ENCODE measurements around the gene DLST.

Gene DLST

DNA sequence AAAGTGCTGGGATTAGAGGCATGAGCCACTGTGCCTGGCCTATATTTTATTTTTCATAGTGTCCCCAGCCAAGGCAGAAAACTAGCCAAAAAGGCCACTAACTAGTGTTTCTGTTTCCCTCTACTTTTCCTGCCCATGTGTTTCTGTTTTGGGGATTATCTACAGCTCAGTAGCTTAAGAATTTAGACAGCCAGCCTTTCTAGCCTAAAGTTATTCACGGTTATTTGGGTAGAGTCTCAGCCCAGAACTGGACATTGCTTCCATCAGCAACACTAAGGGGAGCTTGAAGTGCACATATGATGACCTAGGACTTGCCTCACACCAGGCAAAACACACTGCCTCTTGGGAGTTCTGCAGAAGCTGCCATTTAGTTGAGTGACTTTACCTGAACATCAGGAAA, 23.7 kb upstream of the DLST start:
- no peak for ATAC-seq
- TF ChIP-seq RARB (CRISPR knock-in tag; IDR thresholded peaks at IDR 0.05) (no peak), GLIS3 (CRISPR knock-in tag; IDR thresholded peaks at IDR 0.05) (no peak), ZC3H10 (CRISPR knock-in tag; IDR thresholded peaks at IDR 0.05) (no peak), SNAI2 (CRISPR knock-in tag; IDR thresholded peaks at IDR 0.05) (no peak), ZNF8 (CRISPR knock-in tag; IDR thresholded peaks at IDR 0.05) (no peak), TCF4 (CRISPR knock-in tag; IDR thresholded peaks at IDR 0.05; ENCODE audit: borderline replicate concordance) (no peak), ISL1 (CRISPR knock-in tag; IDR thresholded peaks at IDR 0.05) (no peak), PPARA (CRISPR knock-in tag; IDR thresholded peaks at IDR 0.05; ENCODE audit: borderline replicate concordance) (no peak), ESRRG (CRISPR knock-in tag; IDR thresholded peaks at IDR 0.05) (no peak), ZNF565 (CRISPR knock-in tag; conservative IDR thresholded peaks at IDR 0.05; ENCODE audit: low read depth) (no peak), ZFP30 (CRISPR knock-in tag; IDR thresholded peaks at IDR 0.05) (no peak)
- TF ChIP-seq, protein P1, sequence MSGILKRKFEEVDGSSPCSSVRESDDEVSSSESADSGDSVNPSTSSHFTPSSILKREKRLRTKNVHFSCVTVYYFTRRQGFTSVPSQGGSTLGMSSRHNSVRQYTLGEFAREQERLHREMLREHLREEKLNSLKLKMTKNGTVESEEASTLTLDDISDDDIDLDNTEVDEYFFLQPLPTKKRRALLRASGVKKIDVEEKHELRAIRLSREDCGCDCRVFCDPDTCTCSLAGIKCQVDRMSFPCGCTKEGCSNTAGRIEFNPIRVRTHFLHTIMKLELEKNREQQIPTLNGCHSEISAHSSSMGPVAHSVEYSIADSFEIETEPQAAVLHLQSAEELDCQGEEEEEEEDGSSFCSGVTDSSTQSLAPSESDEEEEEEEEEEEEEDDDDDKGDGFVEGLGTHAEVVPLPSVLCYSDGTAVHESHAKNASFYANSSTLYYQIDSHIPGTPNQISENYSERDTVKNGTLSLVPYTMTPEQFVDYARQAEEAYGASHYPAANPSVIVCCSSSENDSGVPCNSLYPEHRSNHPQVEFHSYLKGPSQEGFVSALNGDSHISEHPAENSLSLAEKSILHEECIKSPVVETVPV (CRISPR knock-in tag; IDR thresholded peaks at IDR 0.05) = no peak
- TF ChIP-seq, protein P2, sequence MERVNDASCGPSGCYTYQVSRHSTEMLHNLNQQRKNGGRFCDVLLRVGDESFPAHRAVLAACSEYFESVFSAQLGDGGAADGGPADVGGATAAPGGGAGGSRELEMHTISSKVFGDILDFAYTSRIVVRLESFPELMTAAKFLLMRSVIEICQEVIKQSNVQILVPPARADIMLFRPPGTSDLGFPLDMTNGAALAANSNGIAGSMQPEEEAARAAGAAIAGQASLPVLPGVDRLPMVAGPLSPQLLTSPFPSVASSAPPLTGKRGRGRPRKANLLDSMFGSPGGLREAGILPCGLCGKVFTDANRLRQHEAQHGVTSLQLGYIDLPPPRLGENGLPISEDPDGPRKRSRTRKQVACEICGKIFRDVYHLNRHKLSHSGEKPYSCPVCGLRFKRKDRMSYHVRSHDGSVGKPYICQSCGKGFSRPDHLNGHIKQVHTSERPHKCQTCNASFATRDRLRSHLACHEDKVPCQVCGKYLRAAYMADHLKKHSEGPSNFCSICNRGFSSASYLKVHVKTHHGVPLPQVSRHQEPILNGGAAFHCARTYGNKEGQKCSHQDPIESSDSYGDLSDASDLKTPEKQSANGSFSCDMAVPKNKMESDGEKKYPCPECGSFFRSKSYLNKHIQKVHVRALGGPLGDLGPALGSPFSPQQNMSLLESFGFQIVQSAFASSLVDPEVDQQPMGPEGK (CRISPR knock-in tag; IDR thresholded peaks at IDR 0.05; ENCODE audit: borderline replicate concordance) = no peak
- TF ChIP-seq, protein P3, sequence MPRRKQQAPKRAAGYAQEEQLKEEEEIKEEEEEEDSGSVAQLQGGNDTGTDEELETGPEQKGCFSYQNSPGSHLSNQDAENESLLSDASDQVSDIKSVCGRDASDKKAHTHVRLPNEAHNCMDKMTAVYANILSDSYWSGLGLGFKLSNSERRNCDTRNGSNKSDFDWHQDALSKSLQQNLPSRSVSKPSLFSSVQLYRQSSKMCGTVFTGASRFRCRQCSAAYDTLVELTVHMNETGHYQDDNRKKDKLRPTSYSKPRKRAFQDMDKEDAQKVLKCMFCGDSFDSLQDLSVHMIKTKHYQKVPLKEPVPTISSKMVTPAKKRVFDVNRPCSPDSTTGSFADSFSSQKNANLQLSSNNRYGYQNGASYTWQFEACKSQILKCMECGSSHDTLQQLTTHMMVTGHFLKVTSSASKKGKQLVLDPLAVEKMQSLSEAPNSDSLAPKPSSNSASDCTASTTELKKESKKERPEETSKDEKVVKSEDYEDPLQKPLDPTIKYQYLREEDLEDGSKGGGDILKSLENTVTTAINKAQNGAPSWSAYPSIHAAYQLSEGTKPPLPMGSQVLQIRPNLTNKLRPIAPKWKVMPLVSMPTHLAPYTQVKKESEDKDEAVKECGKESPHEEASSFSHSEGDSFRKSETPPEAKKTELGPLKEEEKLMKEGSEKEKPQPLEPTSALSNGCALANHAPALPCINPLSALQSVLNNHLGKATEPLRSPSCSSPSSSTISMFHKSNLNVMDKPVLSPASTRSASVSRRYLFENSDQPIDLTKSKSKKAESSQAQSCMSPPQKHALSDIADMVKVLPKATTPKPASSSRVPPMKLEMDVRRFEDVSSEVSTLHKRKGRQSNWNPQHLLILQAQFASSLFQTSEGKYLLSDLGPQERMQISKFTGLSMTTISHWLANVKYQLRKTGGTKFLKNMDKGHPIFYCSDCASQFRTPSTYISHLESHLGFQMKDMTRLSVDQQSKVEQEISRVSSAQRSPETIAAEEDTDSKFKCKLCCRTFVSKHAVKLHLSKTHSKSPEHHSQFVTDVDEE (CRISPR knock-in tag; IDR thresholded peaks at IDR 0.05) = no peak

DNA sequence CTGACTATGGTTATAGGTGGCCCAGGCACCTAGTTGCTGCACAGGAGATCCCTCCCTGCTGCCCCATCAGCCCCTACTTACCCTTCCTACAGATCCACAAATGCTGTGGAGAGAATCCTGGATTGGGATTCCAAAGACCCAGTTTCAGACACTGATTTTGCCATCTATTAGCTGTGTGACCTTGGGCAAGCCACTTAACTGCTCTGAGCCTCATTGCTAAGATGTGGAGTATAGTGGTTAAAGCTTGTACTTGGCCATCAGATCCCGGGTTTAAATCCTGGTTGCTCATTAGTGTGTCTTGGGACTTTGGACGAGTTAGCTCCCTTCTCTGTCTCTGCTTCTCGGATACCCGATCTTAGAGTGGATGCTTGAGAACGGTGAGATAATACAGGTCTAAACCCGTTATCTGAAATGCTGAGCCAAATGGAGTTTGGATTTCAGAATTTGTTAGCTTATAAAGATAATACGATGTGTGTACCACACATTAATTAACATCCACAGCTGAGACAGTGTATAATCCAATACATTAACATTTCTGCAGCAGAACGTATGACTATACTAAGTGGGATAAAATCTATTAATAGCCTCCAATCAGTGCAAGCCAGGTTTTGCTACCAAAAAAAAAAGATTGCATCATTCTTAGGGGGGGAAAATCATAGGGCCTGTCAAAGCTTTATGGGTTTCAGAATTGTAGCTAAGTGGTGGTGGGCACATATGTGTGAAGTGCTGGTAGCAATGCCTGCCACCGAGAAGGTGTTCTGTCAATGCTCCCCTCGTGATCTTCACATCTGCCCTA, 21.8 kb upstream of the DLST start:
- TF ChIP-seq, protein P4, sequence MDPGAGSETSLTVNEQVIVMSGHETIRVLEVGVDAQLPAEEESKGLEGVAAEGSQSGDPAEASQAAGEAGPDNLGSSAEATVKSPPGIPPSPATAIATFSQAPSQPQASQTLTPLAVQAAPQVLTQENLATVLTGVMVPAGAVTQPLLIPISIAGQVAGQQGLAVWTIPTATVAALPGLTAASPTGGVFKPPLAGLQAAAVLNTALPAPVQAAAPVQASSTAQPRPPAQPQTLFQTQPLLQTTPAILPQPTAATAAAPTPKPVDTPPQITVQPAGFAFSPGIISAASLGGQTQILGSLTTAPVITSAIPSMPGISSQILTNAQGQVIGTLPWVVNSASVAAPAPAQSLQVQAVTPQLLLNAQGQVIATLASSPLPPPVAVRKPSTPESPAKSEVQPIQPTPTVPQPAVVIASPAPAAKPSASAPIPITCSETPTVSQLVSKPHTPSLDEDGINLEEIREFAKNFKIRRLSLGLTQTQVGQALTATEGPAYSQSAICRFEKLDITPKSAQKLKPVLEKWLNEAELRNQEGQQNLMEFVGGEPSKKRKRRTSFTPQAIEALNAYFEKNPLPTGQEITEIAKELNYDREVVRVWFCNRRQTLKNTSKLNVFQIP (CRISPR knock-in tag; IDR thresholded peaks at IDR 0.05; ENCODE audit: borderline replicate concordance, low read depth) = no peak
- TF ChIP-seq, protein P5, sequence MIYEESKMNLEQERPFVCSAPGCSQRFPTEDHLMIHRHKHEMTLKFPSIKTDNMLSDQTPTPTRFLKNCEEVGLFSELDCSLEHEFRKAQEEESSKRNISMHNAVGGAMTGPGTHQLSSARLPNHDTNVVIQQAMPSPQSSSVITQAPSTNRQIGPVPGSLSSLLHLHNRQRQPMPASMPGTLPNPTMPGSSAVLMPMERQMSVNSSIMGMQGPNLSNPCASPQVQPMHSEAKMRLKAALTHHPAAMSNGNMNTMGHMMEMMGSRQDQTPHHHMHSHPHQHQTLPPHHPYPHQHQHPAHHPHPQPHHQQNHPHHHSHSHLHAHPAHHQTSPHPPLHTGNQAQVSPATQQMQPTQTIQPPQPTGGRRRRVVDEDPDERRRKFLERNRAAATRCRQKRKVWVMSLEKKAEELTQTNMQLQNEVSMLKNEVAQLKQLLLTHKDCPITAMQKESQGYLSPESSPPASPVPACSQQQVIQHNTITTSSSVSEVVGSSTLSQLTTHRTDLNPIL (CRISPR knock-in tag; IDR thresholded peaks at IDR 0.05; ENCODE audit: low read depth) = no peak
- TF ChIP-seq ISL1 (CRISPR knock-in tag; IDR thresholded peaks at IDR 0.05) (no peak), PPARA (CRISPR knock-in tag; IDR thresholded peaks at IDR 0.05; ENCODE audit: borderline replicate concordance) (no peak), SNAI2 (CRISPR knock-in tag; IDR thresholded peaks at IDR 0.05) (no peak), ARNTL (CRISPR knock-in tag; IDR thresholded peaks at IDR 0.05; ENCODE audit: borderline replicate concordance, low read depth) (no peak), TOX (CRISPR knock-in tag; IDR thresholded peaks at IDR 0.05; ENCODE audit: borderline replicate concordance) (no peak), ZFP30 (CRISPR knock-in tag; IDR thresholded peaks at IDR 0.05) (no peak), ZC3H10 (CRISPR knock-in tag; IDR thresholded peaks at IDR 0.05) (no peak), ZNF70 (CRISPR knock-in tag; IDR thresholded peaks at IDR 0.05) (no peak), ZNF565 (CRISPR knock-in tag; conservative IDR thresholded peaks at IDR 0.05; ENCODE audit: low read depth) (no peak), ZNF8 (CRISPR knock-in tag; IDR thresholded peaks at IDR 0.05) (no peak), ESRRG (CRISPR knock-in tag; IDR thresholded peaks at IDR 0.05) (no peak), OSR1 (CRISPR knock-in tag; IDR thresholded peaks at IDR 0.05) (no peak), RARB (CRISPR knock-in tag; IDR thresholded peaks at IDR 0.05) (no peak)
- TF ChIP-seq, protein P1 (CRISPR knock-in tag; IDR thresholded peaks at IDR 0.05) = no peak
- TF ChIP-seq, protein P3 (CRISPR knock-in tag; IDR thresholded peaks at IDR 0.05) = no peak
- ATAC-seq = no peak

All from SK-N-SH treated with all-trans-retinoic acid at 6 μM for 48 hours (cell line).